Common myeloid progenitor, CD34-positive (primary cell): Measurements from ENCODE around the gene TEX44.
"Not testable (repeated sequence)": the region's sequence is repeated elsewhere in the genome, so short reads cannot be mapped to it uniquely, and the experiment has no call there.

Experiments used
- CTCF ChIA-PET: fragments of 350-600 bp; sonication (Branson Sonifier 250); formaldehyde crosslinking; loops from one replicate; lab custom pipeline; 2021; ENCODE audit warnings: antibody characterized with exemption; lab: Charles Lee
- POLR2A ChIA-PET: fragments of 350-600 bp; sonication (Branson Sonifier 250); formaldehyde crosslinking; loops from one replicate; lab custom pipeline; 2021; ENCODE audit warnings: antibody characterized with exemption; lab: Charles Lee
- DNase-seq, 3 donors: peaks; one replicate each; pipeline versions ENCODE4 v3.0.0 to v3.0.0-alpha.2; 2013
- H3K27ac ChIP-seq, 2 experiments: 1 replicate in 1 of 2; 2 replicates in 1 of 2; pipeline ENCODE4 v1.7.0; 2013; ENCODE audit warnings: inconsistent platforms in 2 of 2, low read length in 2 of 2, mild to moderate bottlenecking in 2 of 2, low read depth in 1 of 2, moderate library complexity in 1 of 2; ENCODE audit not compliant: severe bottlenecking in 2 of 2, insufficient read depth in 1 of 2, poor library complexity in 1 of 2
- H3K27me3 ChIP-seq, 5 experiments: replicated peaks in 2 of 5; 1 replicate in 3 of 5; 2 replicates in 2 of 5; pipeline versions ENCODE4 v1.6.1 to v1.7.0; 2013; ENCODE audit warnings: low read length in 4 of 5, mild to moderate bottlenecking in 2 of 5, moderate library complexity in 2 of 5, inconsistent platforms in 1 of 5; ENCODE audit not compliant: insufficient read depth in 5 of 5, control insufficient read depth in 4 of 5
- H3K36me3 ChIP-seq, 4 experiments: 1 replicate in 2 of 4; 2 replicates in 2 of 4; pipeline versions ENCODE4 v1.6.1 to v1.7.0; 2013; ENCODE audit warnings: low read length in 3 of 4, control low read depth in 1 of 4, mild to moderate bottlenecking in 1 of 4; ENCODE audit not compliant: control insufficient read depth in 4 of 4, insufficient read depth in 4 of 4
- H3K4me1 ChIP-seq, 4 experiments: 1 replicate in 3 of 4; 2 replicates in 1 of 4; pipeline versions ENCODE4 v1.6.1 to v1.7.1; 2013; ENCODE audit warnings: low read length in 3 of 4, mild to moderate bottlenecking in 3 of 4, control low read depth in 1 of 4, inconsistent platforms in 1 of 4, moderate library complexity in 1 of 4; ENCODE audit not compliant: control insufficient read depth in 4 of 4, insufficient read depth in 4 of 4; ENCODE audit errors: control extremely low read depth in 1 of 4
- H3K4me3 ChIP-seq, 7 experiments: 1 replicate in 4 of 7; 2 replicates in 3 of 7; pipeline versions ENCODE4 v1.5.1 to v1.7.0; 2013; ENCODE audit warnings: mild to moderate bottlenecking in 7 of 7, low read length in 6 of 7, moderate library complexity in 6 of 7, inconsistent platforms in 2 of 7, low read depth in 2 of 7, control low read depth in 1 of 7; ENCODE audit not compliant: insufficient read depth in 4 of 7, control insufficient read depth in 1 of 7; ENCODE audit errors: extremely low read depth in 1 of 7
- H3K9me3 ChIP-seq, 5 experiments: 1 replicate in 4 of 5; 2 replicates in 1 of 5; pipeline versions ENCODE4 v1.6.1 to v1.7.1; 2013; ENCODE audit warnings: low read length in 4 of 5, mild to moderate bottlenecking in 2 of 5, inconsistent platforms in 1 of 5, low read depth in 1 of 5, moderate library complexity in 1 of 5; ENCODE audit not compliant: control insufficient read depth in 4 of 5, insufficient read depth in 2 of 5; ENCODE audit errors: control extremely low read depth in 1 of 5
- WGBS: methylation state at CpG from one replicate; pipeline ENCODE4 v1.1.5; 2013; ENCODE audit not compliant: insufficient coverage; 5-methylcytosine and 5-hydroxymethylcytosine counted together

Gene TEX44

DNA sequence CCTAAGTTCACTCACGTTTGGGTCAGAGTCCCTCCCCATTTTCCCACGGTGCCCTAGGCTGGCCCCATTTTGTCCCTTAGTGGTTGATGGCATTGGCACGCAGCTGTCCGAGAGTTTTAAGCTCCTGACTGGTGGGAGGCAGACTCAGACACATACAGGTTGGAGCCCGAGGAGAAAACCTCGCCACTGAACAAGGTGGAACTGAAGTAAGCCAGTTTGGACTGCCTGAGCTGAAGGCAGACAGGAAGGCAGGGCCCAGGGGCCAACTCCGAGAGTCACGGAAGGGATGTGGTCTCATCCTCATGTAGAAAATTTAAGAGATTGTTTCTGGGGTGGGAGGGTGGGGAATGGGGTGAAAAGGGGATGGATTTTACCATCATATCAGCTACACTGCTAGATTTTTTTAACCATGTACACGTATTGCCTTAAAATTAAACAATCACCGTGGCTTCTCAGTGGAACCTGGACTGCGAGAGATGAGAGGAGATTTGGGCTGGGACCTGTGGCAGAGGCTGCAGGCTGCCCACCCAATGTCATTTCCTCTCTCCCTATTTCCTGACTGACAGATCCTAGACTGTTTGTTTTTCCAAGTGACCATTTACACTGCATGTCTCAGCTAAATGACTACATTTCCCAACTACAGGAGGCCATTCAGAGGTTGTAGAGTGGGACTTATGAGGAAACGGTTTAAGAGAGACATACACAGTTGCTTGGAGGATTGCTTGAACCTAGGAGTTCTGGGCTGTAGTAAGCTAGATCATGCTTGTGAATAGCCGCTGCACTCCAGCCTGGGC is 43.0 kb upstream of the TEX44 start:
- H3K4me1 ChIP-seq = peaks cover 15 to 50% (median 30%) of the 10 kb centered on the region in 4 experiments
- no peaks in the 10 kb centered on the region for H3K36me3 ChIP-seq
- H3K27me3 ChIP-seq = peaks cover 0 to 3% (median 0%) of the 10 kb centered on the region in 5 experiments
- H3K27ac ChIP-seq = no peak overlapping the region
- DNase-seq = no peak
- ChIA-PET POLR2A (no interaction called here), CTCF (interaction anchor here (1.1 to 9.6 kb wide), 5 partner anchors 9 to 62 kb away, joined by 3 to 69 read pairs (median 5); partner anchors contain the start of gene NMUR1)
- peaks cover 0 to 12% (median 0%) of the 10 kb centered on the region in 5 experiments for H3K9me3 ChIP-seq
- 77% methylated on average over 11 of the region's 13 CpGs for WGBS
- H3K4me3 ChIP-seq = no peak overlapping the region

DNA sequence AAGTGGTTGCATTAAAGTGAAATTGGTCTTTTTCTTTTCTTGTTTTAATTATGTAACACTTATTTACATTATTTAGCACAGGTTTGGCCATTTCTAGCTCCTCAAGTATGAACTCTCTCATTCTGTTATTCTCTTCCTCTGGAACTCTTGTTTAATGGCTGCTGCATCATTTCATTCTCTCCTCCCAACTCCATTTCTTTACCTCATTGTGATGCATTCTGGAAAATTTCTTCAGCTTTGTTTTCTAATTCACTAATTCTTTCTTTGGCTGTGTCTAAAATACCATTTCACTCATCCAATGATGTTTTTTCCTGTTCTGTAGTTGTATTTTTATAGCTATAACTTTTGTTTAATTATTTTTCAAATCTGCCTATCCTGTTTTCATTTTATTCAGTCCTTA is 39.9 kb upstream of the TEX44 start:
- Histone ChIP-seq H3K9me3 (peaks cover 0 to 12% (median 0%) of the 10 kb centered on the region in 5 experiments), H3K4me1 (peaks cover 6 to 49% (median 29%) of the 10 kb centered on the region in 4 experiments), H3K27ac (no peak overlapping the region), H3K36me3 (no peaks in the 10 kb centered on the region), H3K4me3 (no peak overlapping the region), H3K27me3 (peaks cover 0 to 2% (median 0%) of the 10 kb centered on the region in 5 experiments)
- CTCF ChIA-PET = interaction anchor here (0.6 to 9.6 kb wide), 8 partner anchors 10 to 820 kb away, joined by 3 to 69 read pairs (median 5); no protein-coding TSS in a partner anchor
- no peak for DNase-seq
- POLR2A ChIA-PET = no interaction called here

GRCh38 chr2:231554327-231554726 is 38.3 kb upstream of the TEX44 start:
- peaks cover 0 to 2% (median 0%) of the 10 kb centered on the region in 5 experiments for H3K27me3 ChIP-seq
- peak overlapping the region in 6 of 7 experiments; percentile 45 to 75 (median 58) for H3K4me3 ChIP-seq
- H3K4me1 ChIP-seq = peaks cover 7 to 45% (median 28%) of the 10 kb centered on the region in 4 experiments
- ChIA-PET POLR2A (interaction anchor here (1.0 to 1.4 kb wide), 3 partner anchors 22 to 72 kb away, joined by 3 to 5 read pairs (median 5); no protein-coding TSS in a partner anchor), CTCF (interaction anchor here (1.1 to 9.6 kb wide), 9 partner anchors 11 to 73 kb away, joined by 3 to 69 read pairs (median 6); partner anchors contain the start of gene NMUR1)
- peak overlapping the region in 1 of 2 experiments; percentile 70 for H3K27ac ChIP-seq
- 9% methylated on average over 7 of the region's 8 CpGs for WGBS
- peak in 2 of 3 donors; percentile 59 to 71 for DNase-seq
- peaks cover 0 to 12% (median 0%) of the 10 kb centered on the region in 5 experiments for H3K9me3 ChIP-seq
- no peaks in the 10 kb centered on the region for H3K36me3 ChIP-seq

- peak in 2 of 3 donors; percentile 51 to 58 for DNase-seq
- 17% methylated on average over 14 of the region's 14 CpGs for WGBS
- Histone ChIP-seq H3K9me3 (peaks cover 0 to 12% (median 0%) of the 10 kb centered on the region in 5 experiments), H3K36me3 (no peaks in the 10 kb centered on the region), H3K4me1 (peaks cover 7 to 40% (median 26%) of the 10 kb centered on the region in 4 experiments), H3K27ac (peak overlapping the region in 1 of 2 experiments; percentile 70), H3K4me3 (peak overlapping the region in 6 of 7 experiments; percentile 45 to 75 (median 58)), H3K27me3 (no peaks in the 10 kb centered on the region)
- ChIA-PET CTCF (interaction anchor here (0.8 to 9.6 kb wide), 15 partner anchors 8 to 121 kb away, joined by 3 to 69 read pairs (median 6); partner anchors contain the start of gene NMUR1), POLR2A (interaction anchor here (0.8 to 1.4 kb wide), 4 partner anchors 10 to 73 kb away, joined by 3 to 5 read pairs (median 4); no protein-coding TSS in a partner anchor)
Measured at GRCh38 chr2:231554748-231555545, 37.7 kb upstream of the TEX44 start.

GRCh38 chr2:231556496-231556895 is 36.2 kb upstream of the TEX44 start:
- POLR2A ChIA-PET = interaction anchor here (1.0 to 1.1 kb wide), 2 partner anchors 73 to 92 kb away, joined by 3 read pairs; partner anchors contain the start of gene NCL
- H3K4me1 ChIP-seq = peaks cover 7 to 37% (median 25%) of the 10 kb centered on the region in 4 experiments
- CTCF ChIA-PET = interaction anchor here (0.8 to 9.6 kb wide), 16 partner anchors 10 to 120 kb away, joined by 3 to 69 read pairs (median 6); partner anchors contain the start of gene NMUR1
- H3K27ac ChIP-seq, H3K4me3 ChIP-seq, H3K36me3 ChIP-seq, H3K27me3 ChIP-seq, DNase-seq: not testable (repeated sequence)
- whole genome bisulfite sequencing = 96% methylated on average over 7 of the region's 8 CpGs
- peaks cover 0 to 10% (median 0%) of the 10 kb centered on the region in 5 experiments for H3K9me3 ChIP-seq

DNA sequence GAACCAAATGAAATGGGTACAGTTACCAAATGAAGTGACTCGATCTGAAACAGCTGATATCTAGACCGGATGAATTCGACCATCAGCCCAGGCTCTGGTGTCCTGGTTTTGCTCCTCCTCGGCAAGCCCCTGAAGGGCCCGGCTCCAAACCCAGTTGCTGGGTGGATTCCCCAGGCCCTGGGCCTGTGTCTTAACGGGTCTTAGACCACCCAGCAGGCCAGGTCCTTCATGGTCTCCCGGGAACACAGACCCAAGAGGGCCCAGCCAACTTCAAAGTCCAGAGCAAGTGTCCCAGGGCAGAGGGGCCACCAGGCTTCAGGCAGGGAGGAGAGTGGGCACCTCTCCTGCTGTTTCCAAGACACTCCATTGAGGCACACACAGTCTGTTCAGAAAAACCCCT is 35.7 kb upstream of the TEX44 start:
- peaks cover 7 to 37% (median 25%) of the 10 kb centered on the region in 4 experiments for H3K4me1 ChIP-seq
- H3K9me3 ChIP-seq = peaks cover 0 to 10% (median 0%) of the 10 kb centered on the region in 5 experiments
- 91% methylated on average over 7 of the region's 7 CpGs for WGBS
- H3K4me3 ChIP-seq = no peak overlapping the region
- no peak for DNase-seq
- no peak overlapping the region for H3K27ac ChIP-seq
- H3K36me3 ChIP-seq = no peaks in the 10 kb centered on the region
- CTCF ChIA-PET = interaction anchor here (0.8 to 9.6 kb wide), 12 partner anchors 10 to 75 kb away, joined by 3 to 69 read pairs (median 6); partner anchors contain the start of gene NMUR1
- no peaks in the 10 kb centered on the region for H3K27me3 ChIP-seq
- POLR2A ChIA-PET = interaction anchor here (1.0 to 1.1 kb wide), 2 partner anchors 74 to 92 kb away, joined by 3 read pairs; partner anchors contain the start of gene NCL
